GM21367 (cell line): ENCODE measurements around the gene DHRS12.

ENCODE experiments used
- ATAC-seq: cut with Tn5 transposase; IDR thresholded peaks from one replicate; pipeline ENCODE4 v1.9.1; 2021; ENCODE audit not compliant: unreplicated experiment

Gene DHRS12

DNA sequence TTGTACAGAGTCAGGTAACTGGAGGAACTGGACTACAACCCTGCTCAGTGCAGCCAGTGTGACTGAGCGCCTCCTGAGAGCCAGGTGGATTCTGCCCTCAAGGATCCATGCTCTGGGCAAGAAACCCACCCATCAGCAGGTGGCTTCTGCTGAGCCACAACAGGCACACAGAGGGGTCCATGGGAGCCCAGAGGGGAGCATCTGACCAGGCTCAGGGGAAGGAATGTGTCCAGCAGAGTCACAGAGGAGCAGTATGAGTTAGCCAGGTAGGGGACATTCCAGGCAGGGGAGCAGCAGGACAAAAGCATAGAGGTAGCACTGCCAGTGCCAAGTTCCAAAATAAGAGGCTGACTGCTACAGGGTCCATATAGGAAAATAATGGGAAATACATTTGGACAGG lies 19.9 kb downstream of the DHRS12 start:
- no peak for ATAC-seq

DNA sequence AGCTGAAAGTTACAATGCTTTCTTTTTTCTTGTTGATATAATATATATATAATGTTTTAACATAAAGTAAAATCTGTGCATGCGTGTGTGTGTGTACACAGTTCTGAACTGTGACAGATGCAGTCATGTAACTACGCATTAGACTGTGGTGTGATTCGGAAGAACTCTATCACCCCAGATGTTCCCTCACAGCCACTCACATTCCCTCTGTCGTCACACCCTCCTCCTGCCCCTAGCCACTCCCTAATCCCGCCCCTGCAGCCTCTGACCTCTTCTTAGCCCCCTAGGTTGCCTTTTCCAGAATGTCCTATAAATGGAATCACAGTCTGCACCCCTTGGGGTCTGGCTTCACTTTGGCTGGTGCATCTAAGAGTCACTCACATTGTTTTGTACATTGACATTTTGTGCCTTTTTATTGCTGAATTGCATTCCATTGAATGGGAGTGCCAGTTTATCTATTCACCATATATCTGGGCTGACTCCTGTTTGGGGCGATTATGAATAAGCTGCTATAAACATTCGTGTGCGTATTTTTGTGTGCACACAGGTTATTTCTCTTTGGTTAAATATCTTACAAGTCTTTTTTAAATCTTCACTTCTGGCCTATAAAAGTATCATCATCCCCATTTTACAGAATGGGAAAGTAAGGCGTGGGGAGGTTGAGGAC lies 20.4 kb downstream of the DHRS12 start:
- ATAC-seq, result no peak

DNA sequence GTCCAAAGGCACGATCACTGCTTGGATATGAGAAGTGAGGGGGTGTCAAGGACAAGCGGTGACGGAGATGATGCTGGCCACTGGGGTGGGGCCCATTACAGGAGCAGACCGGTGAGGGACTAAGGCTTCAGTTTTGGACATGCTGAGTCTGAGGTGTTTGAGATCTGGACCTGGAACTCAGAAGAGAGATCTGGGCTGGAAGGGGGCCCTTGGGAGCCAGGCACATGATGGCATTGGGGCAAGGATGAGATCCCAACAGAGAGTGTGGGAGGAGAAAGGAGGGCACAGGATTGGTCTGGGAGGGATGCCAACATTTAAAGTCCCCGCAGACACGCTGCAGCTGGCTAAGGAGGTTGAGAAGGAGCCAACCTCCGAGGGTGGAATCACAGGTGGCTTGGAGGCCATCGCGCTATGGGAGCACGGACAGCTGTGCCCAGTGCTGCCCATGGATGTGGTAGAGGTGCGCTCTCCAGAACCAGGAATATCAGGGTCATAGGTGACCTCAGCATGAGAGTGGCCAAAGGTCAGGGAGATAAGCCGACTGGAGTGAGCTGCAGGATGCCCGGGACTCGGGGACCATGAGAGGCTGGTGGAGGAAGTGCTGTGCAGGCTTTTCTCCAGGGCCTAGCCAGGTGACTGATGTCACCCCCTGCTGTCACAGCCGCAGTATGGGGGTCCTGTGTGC lies 21.8 kb downstream of the DHRS12 start:
- no peak for ATAC-seq

DNA sequence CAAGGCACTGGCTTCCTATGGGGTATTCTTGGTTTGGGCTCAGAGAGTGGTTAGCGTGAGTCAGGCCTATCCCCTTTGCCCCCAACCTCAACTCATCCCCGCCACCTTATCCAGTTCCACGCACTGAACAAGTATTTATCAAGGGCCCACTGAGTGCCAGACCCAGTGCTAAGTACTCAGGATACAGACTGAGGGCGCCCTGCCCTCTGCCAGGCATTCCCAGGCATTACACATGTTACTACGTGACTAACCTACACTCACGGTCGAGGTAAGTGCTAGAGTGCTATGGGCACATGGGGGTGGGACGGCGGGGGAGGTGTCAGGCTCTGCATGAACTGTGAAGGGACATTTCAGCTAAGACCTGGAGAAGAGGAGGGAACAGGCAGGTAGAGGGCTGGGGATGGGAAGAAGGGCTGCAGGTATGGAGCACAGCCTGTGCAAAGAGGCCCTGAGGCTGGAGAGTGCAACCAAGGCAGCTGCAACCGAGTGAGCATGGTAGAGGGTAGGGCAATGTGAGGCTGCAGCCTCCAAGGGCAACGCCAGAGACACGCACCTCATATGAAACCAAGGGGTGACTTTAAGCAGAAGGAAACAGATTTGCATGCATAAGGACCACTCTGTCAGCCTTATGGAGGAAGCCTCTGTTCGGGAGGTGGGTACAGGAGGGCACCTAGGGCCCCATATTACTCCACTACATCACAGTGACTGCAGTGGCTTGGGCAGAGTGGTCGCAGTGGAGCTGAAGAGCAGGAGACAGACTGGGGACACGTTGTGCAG lies 22.5 kb downstream of the DHRS12 start:
- no peak for ATAC-seq

DNA sequence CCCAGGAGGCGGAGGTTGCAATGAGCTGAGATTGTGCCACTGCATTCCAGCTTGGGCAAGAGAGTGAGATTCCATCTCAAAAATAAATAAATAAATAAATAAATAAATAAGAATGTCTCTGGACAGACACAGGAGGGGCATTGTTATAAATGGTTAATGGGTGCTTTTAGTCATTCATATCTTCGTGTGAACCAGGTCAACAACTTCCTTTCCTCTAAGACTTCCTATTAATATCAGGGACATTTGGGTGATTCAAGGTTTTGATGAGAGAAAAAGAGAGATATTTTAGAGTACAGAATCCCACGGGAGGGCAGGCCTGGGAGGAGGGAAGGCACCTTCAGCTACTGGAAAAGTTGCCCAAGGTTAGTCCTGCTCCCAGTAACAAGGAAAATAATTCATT lies 23.9 kb downstream of the DHRS12 start:
- no peak for ATAC-seq

DNA sequence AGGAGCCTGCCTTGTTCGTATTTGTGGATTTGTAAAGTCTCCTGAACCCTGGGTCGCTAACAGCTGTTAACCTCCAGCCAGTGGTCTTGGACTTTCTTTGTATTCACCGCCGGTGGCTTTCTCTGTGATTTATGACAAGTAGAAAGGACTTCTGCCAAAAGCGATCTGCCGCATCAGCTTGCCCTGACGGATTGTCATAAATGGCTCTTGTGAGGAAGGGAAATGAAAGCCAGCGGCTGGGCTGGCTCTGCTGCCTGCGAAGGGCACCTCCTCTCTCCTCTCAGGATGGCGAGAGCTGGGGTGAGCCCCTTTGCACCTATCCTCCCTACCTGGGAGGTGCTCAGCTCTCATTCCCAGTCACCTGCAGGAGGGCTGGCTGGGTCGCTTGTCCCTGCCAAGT lies 25.6 kb downstream of the DHRS12 start:
- ATAC-seq, result no peak

DNA sequence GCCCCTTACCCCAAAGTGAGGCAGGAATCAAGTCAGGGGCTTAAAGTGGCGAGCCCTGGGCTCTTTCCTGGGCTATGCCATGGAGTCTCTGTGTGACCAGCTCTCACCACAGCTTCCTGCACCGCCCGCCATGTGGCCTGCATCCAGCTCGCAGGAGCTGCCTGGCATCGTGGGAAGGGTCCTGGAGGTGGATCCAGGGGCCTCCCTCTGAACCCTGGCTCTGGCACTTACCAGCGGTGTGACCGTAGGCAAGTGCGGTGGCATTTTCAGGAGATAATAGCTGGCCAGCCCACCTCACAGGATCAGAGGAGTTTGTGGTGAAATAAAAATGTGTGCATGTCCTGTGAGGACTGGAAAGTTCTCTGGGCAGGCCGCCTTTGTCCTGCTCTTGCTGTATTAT lies 26.0 kb downstream of the DHRS12 start:
- no peak for ATAC-seq

DNA sequence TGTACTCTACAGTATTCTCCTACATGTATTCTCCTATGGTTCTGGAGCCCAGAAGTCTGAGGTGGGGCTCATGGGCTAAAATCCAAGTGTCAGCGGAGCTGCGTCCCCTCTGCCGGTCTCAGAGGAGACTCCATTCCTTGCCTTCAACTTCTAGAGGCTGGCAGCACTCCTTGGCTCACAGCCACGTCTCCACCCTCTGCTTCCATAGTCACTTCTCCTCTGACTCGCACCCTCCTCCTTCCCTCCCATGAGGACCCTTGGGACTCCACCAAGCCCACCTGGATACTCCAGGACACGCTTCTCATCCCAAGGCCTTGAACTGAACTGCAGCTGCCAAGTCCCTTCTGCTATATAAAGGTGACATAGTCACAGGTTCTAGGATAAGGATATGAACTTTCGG lies 27.8 kb downstream of the DHRS12 start:
- no peak for ATAC-seq

DNA sequence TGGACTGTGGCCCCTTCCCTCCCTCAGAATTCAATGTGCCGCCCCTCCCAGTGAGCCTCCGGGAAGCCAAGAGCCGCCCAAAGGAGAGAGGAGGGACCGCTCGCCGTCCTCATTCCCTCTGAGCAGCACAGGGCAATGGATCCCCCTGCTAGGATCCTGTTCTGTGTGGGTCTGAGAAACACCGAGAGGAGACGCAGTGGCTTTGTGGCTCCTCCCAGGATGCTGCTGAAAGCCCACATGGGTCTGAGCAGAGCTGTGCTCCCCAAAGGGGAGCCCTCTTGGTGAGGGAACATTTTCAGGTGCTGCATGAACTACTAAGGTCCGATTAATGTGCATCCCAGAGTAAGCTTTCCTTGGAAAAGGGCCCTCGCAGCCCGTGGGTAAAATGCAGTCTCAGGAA lies 30.4 kb downstream of the DHRS12 start:
- ATAC-seq, result no peak

DNA sequence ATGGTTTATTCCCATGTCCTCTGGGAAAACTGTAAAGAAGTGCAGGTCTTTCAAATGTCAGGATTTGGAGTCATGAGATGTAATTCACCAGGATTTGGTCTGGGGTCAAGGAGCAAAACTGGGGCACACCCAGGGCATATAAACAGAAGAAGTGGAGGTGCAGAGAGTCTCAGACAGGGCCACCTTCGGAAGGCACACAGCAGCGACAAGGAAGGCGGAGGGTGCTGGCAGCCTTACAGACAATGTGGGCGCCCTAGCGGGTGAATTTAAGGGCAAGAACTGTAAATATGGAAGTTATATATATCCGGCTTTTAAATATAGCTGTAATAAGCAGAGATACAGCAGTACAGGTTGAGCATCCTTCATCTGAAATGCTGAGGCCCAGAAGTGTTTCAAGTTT lies 31.2 kb downstream of the DHRS12 start:
- no peak for ATAC-seq

DNA sequence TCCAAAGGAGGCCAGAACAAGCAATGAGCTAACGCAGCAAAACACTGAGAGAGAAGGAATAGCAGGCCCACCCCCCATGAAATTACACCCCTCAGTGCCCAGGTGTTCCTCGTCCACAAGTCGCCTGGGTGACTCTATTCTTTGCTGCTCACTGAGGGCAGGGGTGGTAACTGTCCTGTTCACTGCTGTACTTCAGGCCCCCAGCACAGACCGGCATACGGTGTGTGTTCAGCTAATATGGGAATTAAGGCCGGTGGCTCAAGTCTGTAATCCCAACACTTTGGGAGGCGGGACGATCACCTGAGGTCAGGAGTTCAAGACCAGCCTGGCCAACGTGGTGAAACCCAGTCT lies 31.9 kb downstream of the DHRS12 start:
- ATAC-seq, result no peak

DNA sequence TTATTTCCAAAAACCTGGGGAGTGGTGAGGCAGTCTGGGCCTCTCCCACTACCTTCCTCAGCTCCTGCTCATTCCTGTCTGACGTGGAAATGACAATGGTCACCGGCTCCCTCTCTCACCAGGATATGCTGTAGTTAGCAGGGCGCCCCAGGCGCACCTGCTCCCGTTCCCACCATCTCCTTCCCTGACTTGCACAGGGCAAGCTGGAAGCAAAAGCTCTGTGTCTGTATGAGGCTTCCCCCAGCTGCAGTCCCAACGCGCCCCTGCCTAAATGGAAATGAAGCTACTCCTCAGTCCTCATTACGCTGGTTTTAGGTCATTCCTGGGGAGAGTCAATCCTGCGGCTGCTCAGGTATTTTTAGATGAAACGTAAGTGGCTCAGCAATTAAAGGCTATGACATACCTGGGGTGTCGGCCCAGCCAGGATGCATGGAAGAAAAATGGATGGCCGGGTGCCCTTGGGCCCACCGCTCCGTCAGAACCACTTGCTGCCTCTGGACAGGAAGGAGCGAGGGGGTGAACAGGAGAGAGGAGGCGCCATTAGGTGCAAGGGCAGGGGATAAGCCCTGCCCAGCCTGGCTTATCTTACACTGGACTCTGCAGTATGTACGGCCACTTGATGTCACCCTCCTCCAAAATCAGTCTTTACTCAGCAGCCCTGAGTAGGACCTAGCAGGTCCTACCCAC lies 32.4 kb downstream of the DHRS12 start:
- ATAC-seq, result no peak

DNA sequence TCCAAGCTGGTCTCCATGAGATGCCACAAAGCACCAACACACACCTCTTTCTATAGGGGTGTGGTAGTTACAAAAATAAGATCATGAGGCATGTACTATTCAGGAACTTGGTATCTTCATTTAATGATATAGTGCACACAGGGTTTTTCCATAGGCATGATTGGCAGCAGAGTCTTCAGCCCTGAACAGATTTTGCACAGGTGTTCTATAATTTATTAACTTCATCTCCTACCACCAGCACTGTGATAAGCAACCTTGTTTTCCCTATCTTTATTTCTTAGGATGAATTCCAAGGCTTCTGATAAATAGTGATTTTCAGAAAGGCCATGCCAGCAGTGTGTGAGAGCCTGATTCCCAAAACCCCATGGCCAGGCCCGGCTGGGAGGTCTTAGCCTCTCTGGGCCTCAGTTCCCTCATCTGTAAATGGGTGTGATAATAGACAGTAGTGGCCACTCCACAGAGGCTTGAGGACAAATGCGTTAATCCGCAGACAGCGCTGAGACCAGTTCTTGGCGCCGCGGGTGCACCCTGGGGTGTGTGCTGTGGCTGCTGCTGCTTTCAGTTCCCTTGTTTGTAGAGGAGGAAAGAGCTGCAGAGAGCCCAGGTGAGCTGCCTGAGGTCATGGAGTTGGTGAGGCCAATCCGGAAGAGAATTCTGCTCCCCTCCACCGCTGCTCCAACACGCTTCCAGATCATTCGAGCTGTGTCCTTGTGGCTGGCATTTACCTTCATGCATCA lies 33.1 kb downstream of the DHRS12 start:
- ATAC-seq, result no peak

DNA sequence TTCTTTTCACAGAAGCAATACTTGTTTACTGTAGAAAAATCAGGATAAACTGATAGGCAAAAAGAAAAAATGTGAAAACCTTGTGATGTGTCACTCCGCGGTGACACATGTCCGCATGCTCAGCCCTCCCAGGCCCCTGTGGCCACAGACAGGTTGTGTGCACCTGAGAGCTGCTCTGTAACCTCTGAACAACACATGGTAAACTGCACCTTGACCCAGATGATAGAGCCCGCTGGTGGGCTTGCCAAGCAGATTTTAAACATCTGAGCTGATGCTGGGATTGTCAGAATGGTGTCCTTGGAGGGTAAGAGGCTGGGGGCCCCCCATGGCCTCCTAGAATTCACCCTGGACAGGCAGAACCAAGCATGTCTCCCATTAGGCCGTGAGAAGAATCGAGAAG lies 33.8 kb downstream of the DHRS12 start:
- no peak for ATAC-seq

DNA sequence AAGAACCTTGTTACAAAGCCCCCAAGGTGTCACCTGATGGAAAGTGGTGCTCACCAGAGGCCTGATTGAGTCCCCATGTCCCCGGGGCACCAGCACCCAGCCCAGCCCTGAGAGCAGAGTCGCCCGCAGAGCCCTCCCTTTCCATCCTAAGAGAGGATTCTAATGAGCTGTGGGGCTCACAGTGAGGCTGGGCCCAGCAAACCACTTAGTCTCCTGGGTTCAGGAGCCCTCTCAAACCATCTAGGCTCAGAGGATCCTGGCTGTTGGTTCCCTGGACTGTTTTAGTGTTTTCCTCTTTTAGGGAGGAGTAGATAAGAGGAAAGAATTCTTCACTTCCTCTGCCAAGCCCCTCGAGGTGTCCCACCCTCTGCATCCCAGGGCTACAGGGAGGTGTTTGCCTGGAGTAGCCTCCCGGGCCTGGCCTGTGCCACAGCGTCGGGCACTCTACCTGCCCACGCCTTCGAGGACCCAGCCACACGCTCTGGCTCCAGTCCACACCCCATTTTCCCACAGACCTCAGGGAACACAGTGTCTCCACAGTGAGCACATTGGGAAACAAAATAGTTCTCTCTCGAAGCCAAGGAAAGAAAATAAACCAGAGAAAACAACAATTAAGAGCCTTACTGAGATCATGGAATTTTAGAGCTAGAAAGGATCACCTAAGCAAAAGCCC lies 34.4 kb downstream of the DHRS12 start:
- ATAC-seq, result no peak

DNA sequence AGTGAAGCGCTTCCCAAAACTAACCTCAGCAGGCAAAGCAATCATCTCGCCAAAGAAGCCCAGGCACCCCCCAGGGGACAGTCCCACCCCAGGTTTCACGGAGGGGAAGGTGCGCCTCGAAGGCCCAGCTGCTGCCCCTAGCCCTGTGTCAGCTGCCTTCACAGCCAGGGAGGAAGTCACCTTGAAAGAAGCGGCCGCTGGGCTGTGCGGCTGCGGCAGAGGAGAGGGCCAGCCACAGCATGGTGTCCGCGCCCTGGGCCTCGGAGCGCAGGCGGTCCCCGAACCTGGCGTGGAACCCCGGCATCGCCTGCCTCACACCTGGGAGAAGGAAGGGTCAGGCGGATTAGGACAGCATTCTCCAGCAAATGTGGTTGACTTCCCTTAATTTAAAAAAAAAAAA lies 35.0 kb downstream of the DHRS12 start:
- ATAC-seq, result no peak

DNA sequence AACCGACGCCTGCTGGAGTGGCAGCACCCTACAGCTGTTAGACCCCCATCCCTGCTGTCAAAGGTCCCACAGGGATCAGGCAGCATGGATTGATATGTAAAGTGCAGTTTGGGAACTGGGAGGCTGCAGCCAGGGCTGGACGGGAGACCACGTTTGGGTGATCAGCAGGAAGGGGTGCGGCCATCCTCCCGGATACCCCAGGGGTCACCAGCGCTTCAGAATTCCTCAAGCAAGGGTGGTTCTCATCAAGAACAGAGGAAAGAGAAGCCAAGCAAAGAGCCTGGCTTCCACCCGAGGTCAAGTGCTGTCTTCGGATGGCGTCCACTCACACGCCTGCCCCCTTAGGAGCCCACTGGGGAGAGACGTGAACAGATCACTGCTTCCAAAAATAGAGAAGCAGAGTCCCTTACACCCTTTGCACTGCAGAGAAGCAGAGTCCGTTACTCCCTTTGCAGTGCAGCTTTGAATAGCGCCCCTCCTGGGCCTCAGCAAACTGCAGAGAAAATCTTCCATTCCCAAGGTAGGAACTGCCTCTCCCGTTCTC lies 35.5 kb downstream of the DHRS12 start:
- no peak for ATAC-seq

DNA sequence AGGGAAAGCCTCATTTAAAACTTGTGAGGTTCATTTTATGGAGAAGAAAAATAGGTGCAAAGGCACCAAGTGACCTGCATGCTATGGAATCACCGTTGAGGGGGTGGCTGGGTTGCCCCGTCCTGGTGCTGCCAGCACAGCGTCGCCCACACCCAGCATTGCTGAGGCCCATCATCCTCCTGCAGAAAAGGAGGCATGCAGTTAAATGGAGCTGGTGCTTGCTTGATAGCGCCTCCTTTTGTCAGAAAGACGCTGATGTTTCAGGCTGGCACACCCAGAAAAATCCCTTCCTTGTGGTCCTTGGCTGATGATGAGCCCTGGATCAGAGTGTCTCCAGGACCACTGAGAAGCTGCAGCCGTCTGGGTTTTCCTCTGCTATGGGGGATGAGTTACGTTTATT lies 36.9 kb downstream of the DHRS12 start:
- ATAC-seq, result no peak

DNA sequence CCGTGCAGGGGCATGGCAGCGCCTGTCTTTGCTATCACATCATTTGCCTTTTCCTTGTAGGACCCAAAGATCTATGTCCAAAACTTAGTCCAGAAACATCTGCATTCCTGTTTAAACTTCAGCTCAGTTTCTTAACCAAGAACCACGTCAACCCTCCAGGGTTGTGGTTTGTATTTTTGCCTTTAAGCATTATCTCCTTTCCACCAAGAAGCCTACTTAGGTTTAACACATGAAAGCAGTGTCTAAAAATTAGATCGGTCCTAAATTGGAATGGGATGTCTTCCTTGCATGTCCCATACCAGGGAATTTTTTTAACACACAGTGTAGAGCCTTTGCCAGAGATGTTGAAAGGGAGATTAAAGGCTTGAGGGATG lies 38.8 kb downstream of the DHRS12 start:
- ATAC-seq, result no peak
